Osteoblast (primary cell): ENCODE measurements around the gene PRDM11. TPM values are rescaled to one million over a fixed set of nuclear protein-coding genes. Genes with fewer than 3 reads are reported as not detected.

Source experiments
- DNase-seq: peaks from one replicate; pipeline ENCODE4 v3.0.0; 2011; ENCODE audit warnings: low spot score, mixed read lengths; ENCODE audit not compliant: insufficient read length; ENCODE audit errors: missing footprints
- H2AFZ ChIP-seq: 2 replicates; pipeline ENCODE4 v1.6.0; 2011; ENCODE audit warnings: mild to moderate bottlenecking, low read length
- H3K27ac ChIP-seq: 2 replicates; pipeline ENCODE4 v1.5.1; 2011; ENCODE audit warnings: mild to moderate bottlenecking, low read depth, low read length, moderate library complexity
- H3K27me3 ChIP-seq: 2 replicates; pipeline ENCODE4 v1.6.0; 2012; ENCODE audit warnings: mild to moderate bottlenecking, control low read depth, inconsistent platforms, low read length, moderate library complexity; ENCODE audit not compliant: insufficient read depth
- H3K36me3 ChIP-seq: 2 replicates; pipeline ENCODE4 v1.5.1; 2011; ENCODE audit warnings: mild to moderate bottlenecking, low read length, control low read depth, moderate library complexity; ENCODE audit not compliant: insufficient read depth
- H3K4me1 ChIP-seq: 2 replicates; pipeline ENCODE4 v1.5.1; 2011; ENCODE audit warnings: mild to moderate bottlenecking, low read length, control low read depth, moderate library complexity; ENCODE audit not compliant: insufficient read depth
- H3K4me2 ChIP-seq: 2 replicates; pipeline ENCODE4 v1.6.0; 2011; ENCODE audit warnings: mild to moderate bottlenecking, low read length; ENCODE audit not compliant: insufficient read depth
- H3K4me3 ChIP-seq: fragments of 200-600 bp; sonication (generic); 3 replicates; pipeline ENCODE4 v1.5.1; 2012; ENCODE audit warnings: mild to moderate bottlenecking, low read length, inconsistent platforms; ENCODE audit not compliant: insufficient read depth
- H3K79me2 ChIP-seq: 2 replicates; pipeline ENCODE4 v1.6.0; 2012; ENCODE audit warnings: mild to moderate bottlenecking, low read length, control low read depth, inconsistent platforms; ENCODE audit not compliant: insufficient read depth
- H3K9me3 ChIP-seq: 2 replicates; pipeline ENCODE4 v1.5.1; 2011; ENCODE audit warnings: low read depth, low read length, control low read depth
- H4K20me1 ChIP-seq: 2 replicates; pipeline ENCODE4 v1.6.0; 2012; ENCODE audit warnings: mild to moderate bottlenecking, low read length, control low read depth; ENCODE audit not compliant: insufficient read depth
- total RNA-seq: library from RNA; depleted of rRNA; stranded (reverse); fragments of >200 nt; gene quantifications from 2 replicates; pipeline ENCODE4 v1.2.3, GENCODE V29; 2012
- TF ChIP-seq, protein P1 (sequence below): IDR thresholded peaks from 2 replicates; pipeline ENCODE4 v1.5.1; 2011; ENCODE audit warnings: mild to moderate bottlenecking, low read depth, low read length, moderate library complexity; ENCODE audit errors: extremely low read depth

Gene PRDM11
- total RNA-seq, 1 donor, result 5.4 TPM

DNA sequence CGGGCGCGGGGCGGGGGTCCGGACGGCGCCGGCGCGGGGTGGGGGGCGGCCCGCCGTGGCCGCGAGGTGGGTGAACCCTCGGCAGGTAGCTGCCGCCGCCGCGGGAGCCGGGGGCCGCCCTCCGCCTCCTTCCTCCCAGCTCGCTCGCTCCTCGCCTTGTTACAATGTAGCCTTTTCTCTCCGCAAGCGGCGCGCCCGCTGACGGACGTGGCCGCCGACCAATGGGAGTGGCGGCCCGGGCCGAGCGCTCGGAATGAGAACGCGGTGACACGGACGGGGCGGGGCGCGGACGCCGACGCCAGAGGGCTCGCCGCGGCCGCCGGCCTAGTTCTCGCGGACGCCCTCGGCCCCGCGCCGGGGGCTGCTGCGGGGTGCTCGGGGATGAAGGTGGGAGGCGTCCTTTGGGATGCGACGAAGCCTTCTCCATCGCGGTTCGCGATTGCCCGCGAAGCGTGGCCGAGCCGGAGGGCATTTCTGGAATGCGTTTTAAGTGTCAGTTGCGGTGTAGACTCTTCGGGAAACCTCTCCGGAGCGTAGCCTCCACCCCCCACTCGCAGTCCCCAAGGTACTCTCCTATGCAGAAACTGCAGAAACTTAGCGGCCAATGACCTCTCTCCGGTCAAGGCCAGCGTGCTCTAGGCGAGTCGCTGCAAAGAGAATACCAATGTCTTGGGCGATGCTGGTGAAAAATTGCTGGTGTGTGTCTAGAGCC, 734 bp downstream of the PRDM11 start:
- Histone ChIP-seq H3K4me2 (peak overlapping the region; percentile 93), H2AFZ (peak overlapping the region; percentile 90), H4K20me1 (peaks cover 12% of the 10 kb centered on the region), H3K36me3 (no peaks in the 10 kb centered on the region), H3K27me3 (peaks cover 21% of the 10 kb centered on the region), H3K27ac (peak overlapping the region; percentile 68), H3K9me3 (no peaks in the 10 kb centered on the region), H3K4me3 (peak overlapping the region; percentile 84), H3K4me1 (peaks cover 13% of the 10 kb centered on the region), H3K79me2 (peaks cover 12% of the 10 kb centered on the region)
- peak; percentile 100 for DNase-seq
- TF ChIP-seq, protein P1, sequence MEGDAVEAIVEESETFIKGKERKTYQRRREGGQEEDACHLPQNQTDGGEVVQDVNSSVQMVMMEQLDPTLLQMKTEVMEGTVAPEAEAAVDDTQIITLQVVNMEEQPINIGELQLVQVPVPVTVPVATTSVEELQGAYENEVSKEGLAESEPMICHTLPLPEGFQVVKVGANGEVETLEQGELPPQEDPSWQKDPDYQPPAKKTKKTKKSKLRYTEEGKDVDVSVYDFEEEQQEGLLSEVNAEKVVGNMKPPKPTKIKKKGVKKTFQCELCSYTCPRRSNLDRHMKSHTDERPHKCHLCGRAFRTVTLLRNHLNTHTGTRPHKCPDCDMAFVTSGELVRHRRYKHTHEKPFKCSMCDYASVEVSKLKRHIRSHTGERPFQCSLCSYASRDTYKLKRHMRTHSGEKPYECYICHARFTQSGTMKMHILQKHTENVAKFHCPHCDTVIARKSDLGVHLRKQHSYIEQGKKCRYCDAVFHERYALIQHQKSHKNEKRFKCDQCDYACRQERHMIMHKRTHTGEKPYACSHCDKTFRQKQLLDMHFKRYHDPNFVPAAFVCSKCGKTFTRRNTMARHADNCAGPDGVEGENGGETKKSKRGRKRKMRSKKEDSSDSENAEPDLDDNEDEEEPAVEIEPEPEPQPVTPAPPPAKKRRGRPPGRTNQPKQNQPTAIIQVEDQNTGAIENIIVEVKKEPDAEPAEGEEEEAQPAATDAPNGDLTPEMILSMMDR, result no peak

- H3K79me2 ChIP-seq, result peaks cover 12% of the 10 kb centered on the region
- H4K20me1 ChIP-seq, result peaks cover 12% of the 10 kb centered on the region
- peak; percentile 73 for DNase-seq
- no peaks in the 10 kb centered on the region for H3K36me3 ChIP-seq
- H2AFZ ChIP-seq, result no peak overlapping the region
- no peak overlapping the region for H3K27ac ChIP-seq
- TF ChIP-seq, protein P1, result no peak
- H3K4me2 ChIP-seq, result peak overlapping the region; percentile 93
- H3K4me3 ChIP-seq, result peak overlapping the region; percentile 84
- H3K27me3 ChIP-seq, result peaks cover 21% of the 10 kb centered on the region
- H3K9me3 ChIP-seq, result no peaks in the 10 kb centered on the region
- H3K4me1 ChIP-seq, result peaks cover 13% of the 10 kb centered on the region
Observed at GRCh38 chr11:45147891-45148675, 1.6 kb downstream of the PRDM11 start.

DNA sequence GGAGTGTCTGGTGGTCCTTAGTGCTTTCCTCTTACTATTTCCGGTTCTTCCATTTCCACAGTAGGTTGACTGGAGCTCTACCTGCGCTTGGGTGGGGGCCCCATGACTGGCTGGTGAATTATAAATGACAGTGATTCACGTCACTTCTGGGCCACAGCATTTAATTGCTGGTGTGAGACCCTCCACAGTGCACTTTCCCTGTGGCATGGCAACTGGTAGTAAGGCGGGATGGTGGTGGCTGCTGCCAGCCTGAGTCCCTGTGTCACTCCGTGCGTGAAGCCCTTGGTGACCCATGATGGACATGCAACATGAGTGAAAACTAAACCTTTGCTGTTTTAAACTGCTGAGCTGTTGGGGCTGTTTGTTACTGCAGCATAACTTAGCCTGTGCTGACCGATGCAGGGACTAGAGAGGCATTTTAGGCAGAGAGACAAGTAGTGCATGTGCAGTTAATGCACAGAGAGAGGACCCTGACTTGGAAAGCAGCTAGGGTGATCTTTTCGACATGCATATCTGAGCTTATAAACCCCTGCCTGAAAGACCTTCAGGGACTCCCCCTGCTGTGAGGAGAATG, 3.1 kb downstream of the PRDM11 start:
- peaks cover 12% of the 10 kb centered on the region for H3K79me2 ChIP-seq
- TF ChIP-seq, protein P1, result no peak
- DNase-seq, result peak; percentile 38
- no peaks in the 10 kb centered on the region for H3K9me3 ChIP-seq
- H3K4me2 ChIP-seq, result no peak overlapping the region
- H2AFZ ChIP-seq, result no peak overlapping the region
- H3K4me3 ChIP-seq, result no peak overlapping the region
- peaks cover 14% of the 10 kb centered on the region for H4K20me1 ChIP-seq
- H3K4me1 ChIP-seq, result peaks cover 14% of the 10 kb centered on the region
- peaks cover 10% of the 10 kb centered on the region for H3K27me3 ChIP-seq
- no peak overlapping the region for H3K27ac ChIP-seq
- H3K36me3 ChIP-seq, result no peaks in the 10 kb centered on the region

- Histone ChIP-seq H3K4me2 (no peak overlapping the region), H3K27me3 (peaks cover 4% of the 10 kb centered on the region)
Observed at GRCh38 chr11:45150301-45150700, 3.9 kb downstream of the PRDM11 start.

More at GRCh38 chr11:45150301-45150700, 3.9 kb downstream of the PRDM11 start:
- H4K20me1 ChIP-seq, result peaks cover 18% of the 10 kb centered on the region
- TF ChIP-seq, protein P1, result no peak
- no peak overlapping the region for H3K4me3 ChIP-seq
- H3K36me3 ChIP-seq, result no peaks in the 10 kb centered on the region
- no peak overlapping the region for H2AFZ ChIP-seq
- peaks cover 22% of the 10 kb centered on the region for H3K4me1 ChIP-seq
- no peaks in the 10 kb centered on the region for H3K9me3 ChIP-seq
- H3K79me2 ChIP-seq, result peaks cover 12% of the 10 kb centered on the region
- no peak overlapping the region for H3K27ac ChIP-seq
- no peak for DNase-seq
